WTC11 (cell line): Measurements from ENCODE around the gene F10.

ENCODE experiments used
- CTCF ChIP-seq: fragments of 200-600 bp; IDR thresholded peaks from 2 replicates; pipeline ENCODE4 v1.8.0; 2022; ENCODE audit warnings: antibody characterized with exemption
- E2F5 ChIP-seq: sonication (generic); formaldehyde crosslinking; IDR thresholded peaks from 2 replicates; pipeline ENCODE4 v1.8.1; 2022; ENCODE audit warnings: mild to moderate bottlenecking, moderate library complexity, missing genetic modification reagents
- FOXJ3 ChIP-seq: sonication (generic); formaldehyde crosslinking; IDR thresholded peaks from 2 replicates; pipeline ENCODE4 v1.9.0; 2021; ENCODE audit warnings: missing genetic modification reagents, mild to moderate bottlenecking, borderline replicate concordance
- GTF2I ChIP-seq: fragments of 250-450 bp; sonication (Bioruptor Pico); conservative IDR thresholded peaks from 2 replicates; pipeline ENCODE4 v1.4.0; 2021; ENCODE audit warnings: mild to moderate bottlenecking
- TCF7 ChIP-seq: sonication (generic); formaldehyde crosslinking; IDR thresholded peaks from 2 replicates; pipeline ENCODE4 v1.8.0; 2022; ENCODE audit warnings: mild to moderate bottlenecking, low read depth, missing genetic modification reagents, moderate library complexity
- TF ChIP-seq, protein P1 (sequence below): fragments of 250-450 bp; sonication (Bioruptor Pico); IDR thresholded peaks from 2 replicates; pipeline ENCODE4 v1.9.0; 2021; ENCODE audit warnings: mild to moderate bottlenecking, borderline replicate concordance

DNA sequence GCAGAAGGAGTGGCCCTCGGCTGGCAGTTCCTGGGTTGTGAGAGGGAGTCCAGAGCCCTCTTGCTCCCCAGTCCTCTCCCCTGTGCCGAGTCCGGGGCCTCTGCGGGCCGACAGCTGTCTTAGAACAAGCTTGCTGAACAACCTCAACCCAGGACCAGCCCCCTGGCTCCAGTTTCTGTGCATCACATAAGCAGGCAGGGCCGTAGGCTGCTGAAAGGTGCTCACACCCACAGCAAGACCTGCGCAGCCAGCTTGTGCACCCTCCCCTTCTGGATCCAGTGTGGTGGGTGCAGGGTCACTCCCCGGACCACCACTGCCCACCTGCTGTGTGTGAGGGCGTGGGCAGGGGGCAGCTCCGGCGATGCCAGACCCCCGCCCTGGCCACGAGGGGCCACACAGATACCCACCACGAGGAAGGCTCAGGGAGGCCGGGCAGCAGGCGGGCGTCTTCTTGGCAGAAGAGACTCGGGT lies 42.2 kb upstream of the F10 start:
- no peak for TF ChIP-seq GTF2I (CRISPR knock-in tag)
- no peak for TF ChIP-seq E2F5 (CRISPR knock-in tag)
- no peak for TF ChIP-seq CTCF
- no peak for TF ChIP-seq TCF7 (CRISPR knock-in tag)
- TF ChIP-seq, protein P1, sequence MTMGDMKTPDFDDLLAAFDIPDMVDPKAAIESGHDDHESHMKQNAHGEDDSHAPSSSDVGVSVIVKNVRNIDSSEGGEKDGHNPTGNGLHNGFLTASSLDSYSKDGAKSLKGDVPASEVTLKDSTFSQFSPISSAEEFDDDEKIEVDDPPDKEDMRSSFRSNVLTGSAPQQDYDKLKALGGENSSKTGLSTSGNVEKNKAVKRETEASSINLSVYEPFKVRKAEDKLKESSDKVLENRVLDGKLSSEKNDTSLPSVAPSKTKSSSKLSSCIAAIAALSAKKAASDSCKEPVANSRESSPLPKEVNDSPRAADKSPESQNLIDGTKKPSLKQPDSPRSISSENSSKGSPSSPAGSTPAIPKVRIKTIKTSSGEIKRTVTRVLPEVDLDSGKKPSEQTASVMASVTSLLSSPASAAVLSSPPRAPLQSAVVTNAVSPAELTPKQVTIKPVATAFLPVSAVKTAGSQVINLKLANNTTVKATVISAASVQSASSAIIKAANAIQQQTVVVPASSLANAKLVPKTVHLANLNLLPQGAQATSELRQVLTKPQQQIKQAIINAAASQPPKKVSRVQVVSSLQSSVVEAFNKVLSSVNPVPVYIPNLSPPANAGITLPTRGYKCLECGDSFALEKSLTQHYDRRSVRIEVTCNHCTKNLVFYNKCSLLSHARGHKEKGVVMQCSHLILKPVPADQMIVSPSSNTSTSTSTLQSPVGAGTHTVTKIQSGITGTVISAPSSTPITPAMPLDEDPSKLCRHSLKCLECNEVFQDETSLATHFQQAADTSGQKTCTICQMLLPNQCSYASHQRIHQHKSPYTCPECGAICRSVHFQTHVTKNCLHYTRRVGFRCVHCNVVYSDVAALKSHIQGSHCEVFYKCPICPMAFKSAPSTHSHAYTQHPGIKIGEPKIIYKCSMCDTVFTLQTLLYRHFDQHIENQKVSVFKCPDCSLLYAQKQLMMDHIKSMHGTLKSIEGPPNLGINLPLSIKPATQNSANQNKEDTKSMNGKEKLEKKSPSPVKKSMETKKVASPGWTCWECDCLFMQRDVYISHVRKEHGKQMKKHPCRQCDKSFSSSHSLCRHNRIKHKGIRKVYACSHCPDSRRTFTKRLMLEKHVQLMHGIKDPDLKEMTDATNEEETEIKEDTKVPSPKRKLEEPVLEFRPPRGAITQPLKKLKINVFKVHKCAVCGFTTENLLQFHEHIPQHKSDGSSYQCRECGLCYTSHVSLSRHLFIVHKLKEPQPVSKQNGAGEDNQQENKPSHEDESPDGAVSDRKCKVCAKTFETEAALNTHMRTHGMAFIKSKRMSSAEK (CRISPR knock-in tag) = no peak
- no peak for TF ChIP-seq FOXJ3 (CRISPR knock-in tag)
